Measurements from ENCODE around the gene KCNJ1. TPM values are rescaled to one million over a fixed set of nuclear protein-coding genes. Genes with fewer than 3 reads are reported as not detected.

Gene KCNJ1
- total RNA-seq, 5 donors from 2014 or later (not counting 1 experiment from before 2014, with no cell fraction given) = not detected

- Mint-ChIP-seq H3K4me3 (no peak overlapping the region), H3K27ac (peak overlapping the region in 1 of 2 donors; percentile 43), H3K36me3 (no peaks in the 10 kb centered on the region), H3K27me3 (peaks cover 61 to 80% of the 10 kb centered on the region in 2 donors), H3K4me1 (peaks cover 0 to 8% (median 0%) of the 10 kb centered on the region in 3 donors), H3K9me3 (no peaks in the 10 kb centered on the region)
- ChIA-PET CTCF (interaction anchor here (0.5 to 4.5 kb wide), 15 partner anchors 11 to 864 kb away, joined by 3 to 41 read pairs (median 4); no protein-coding TSS in a partner anchor), POLR2A (no interaction called here)
- ATAC-seq (replicated peaks in 1 of 4) (peak; percentile 70 to 81 (median 76)), DNase-seq (peak in 26 of 35 experiments; percentile 22 to 82 (median 40))
- no peak overlapping the region for H3K4me3 ChIP-seq (ENCODE audit: control insufficient read depth in 1 of 2, extremely low read depth in 1 of 2, low read length in 1 of 2)
- H3K27me3 ChIP-seq (replicated peaks in 1 of 2; ENCODE audit: control insufficient read depth in 2 of 2, extremely low read depth in 1 of 2, insufficient read depth in 2 of 2, low read length in 1 of 2) = peaks cover 11 to 56% of the 10 kb centered on the region in 2 experiments
- H3K27ac ChIP-seq (ENCODE audit: low read length) = no peak overlapping the region
- H3K36me3 ChIP-seq (ENCODE audit: control insufficient read depth in 2 of 2, extremely low read depth in 1 of 2, insufficient read depth in 1 of 2, low read length in 1 of 2) = no peaks in the 10 kb centered on the region
- 91% methylated on average over 4 of the region's 12 CpGs for WGBS (ENCODE audit: insufficient coverage)
- no peaks in the 10 kb centered on the region for H3K9me3 ChIP-seq
- peaks cover 0 to 6% of the 10 kb centered on the region in 2 experiments for H3K4me1 ChIP-seq (ENCODE audit: control insufficient read depth in 1 of 2, extremely low read depth in 1 of 2, insufficient read depth in 2 of 2, low read length in 2 of 2)
Observed at GRCh38 chr11:128884703-128885338, 17.7 kb upstream of the KCNJ1 start.

- H3K9me3 ChIP-seq = no peaks in the 10 kb centered on the region
- WGBS (ENCODE audit: insufficient coverage) = no CpG with 5 or more reads among the region's 4 CpGs
- CTCF ChIA-PET = interaction anchor here (0.6 to 4.5 kb wide), 8 partner anchors 10 to 714 kb away, joined by 3 to 41 read pairs (median 6); no protein-coding TSS in a partner anchor
- peaks cover 54 to 72% of the 10 kb centered on the region in 2 donors for H3K27me3 Mint-ChIP-seq
- H3K4me3 ChIP-seq (ENCODE audit: control insufficient read depth in 1 of 2, extremely low read depth in 1 of 2, low read length in 1 of 2) = no peak overlapping the region
- no peak overlapping the region for H3K27ac ChIP-seq (ENCODE audit: low read length)
- H3K36me3 Mint-ChIP-seq = no peaks in the 10 kb centered on the region
- peaks cover 0 to 8% (median 0%) of the 10 kb centered on the region in 3 donors for H3K4me1 Mint-ChIP-seq
- peaks cover 8 to 60% of the 10 kb centered on the region in 2 experiments for H3K27me3 ChIP-seq (replicated peaks in 1 of 2; ENCODE audit: control insufficient read depth in 2 of 2, extremely low read depth in 1 of 2, insufficient read depth in 2 of 2, low read length in 1 of 2)
- no peak overlapping the region for H3K4me3 Mint-ChIP-seq
- no peaks in the 10 kb centered on the region for H3K9me3 Mint-ChIP-seq
- no peak overlapping the region for H3K27ac Mint-ChIP-seq
- ATAC-seq (replicated peaks in 1 of 4) (no peak), DNase-seq (no peak)
- H3K36me3 ChIP-seq (ENCODE audit: control insufficient read depth in 2 of 2, extremely low read depth in 1 of 2, insufficient read depth in 1 of 2, low read length in 1 of 2) = no peaks in the 10 kb centered on the region
- peaks cover 0 to 5% of the 10 kb centered on the region in 2 experiments for H3K4me1 ChIP-seq (ENCODE audit: control insufficient read depth in 1 of 2, extremely low read depth in 1 of 2, insufficient read depth in 2 of 2, low read length in 2 of 2)
- POLR2A ChIA-PET = no interaction called here
Observed at GRCh38 chr11:128884054-128884453, 17.0 kb upstream of the KCNJ1 start.

- Histone ChIP-seq H3K4me3 (ENCODE audit: control insufficient read depth in 1 of 2, extremely low read depth in 1 of 2, low read length in 1 of 2) (no peak overlapping the region), H3K27me3 (replicated peaks in 1 of 2; ENCODE audit: control insufficient read depth in 2 of 2, extremely low read depth in 1 of 2, insufficient read depth in 2 of 2, low read length in 1 of 2) (peaks cover 0 to 61% of the 10 kb centered on the region in 2 experiments), H3K4me1 (ENCODE audit: control insufficient read depth in 1 of 2, extremely low read depth in 1 of 2, insufficient read depth in 2 of 2, low read length in 2 of 2) (peaks cover 0 to 5% of the 10 kb centered on the region in 2 experiments), H3K27ac (ENCODE audit: low read length) (no peak overlapping the region), H3K36me3 (ENCODE audit: control insufficient read depth in 2 of 2, extremely low read depth in 1 of 2, insufficient read depth in 1 of 2, low read length in 1 of 2) (no peaks in the 10 kb centered on the region), H3K9me3 (no peaks in the 10 kb centered on the region)
- ATAC-seq (replicated peaks in 1 of 4) = no peak
- CTCF ChIA-PET = interaction anchor here in 1 of 2 donors (0.7 to 2.2 kb wide), 2 partner anchors 52 to 74 kb away, joined by 3 to 8 read pairs; no protein-coding TSS in a partner anchor
- POLR2A ChIA-PET = no interaction called here
- no peak overlapping the region for H3K4me3 Mint-ChIP-seq
- no peaks in the 10 kb centered on the region for H3K36me3 Mint-ChIP-seq
- no peak overlapping the region for H3K27ac Mint-ChIP-seq
- H3K4me1 Mint-ChIP-seq = peaks cover 0 to 8% (median 0%) of the 10 kb centered on the region in 3 donors
- no peak for DNase-seq
- no peaks in the 10 kb centered on the region for H3K9me3 Mint-ChIP-seq
- H3K27me3 Mint-ChIP-seq = peaks cover 48 to 61% of the 10 kb centered on the region in 2 donors
- 72% methylated on average over 3 of the region's 5 CpGs for WGBS (ENCODE audit: insufficient coverage)
Observed at GRCh38 chr11:128882451-128882850, 15.4 kb upstream of the KCNJ1 start.

GRCh38 chr11:128881221-128881620 lies 14.1 kb upstream of the KCNJ1 start:
- WGBS (ENCODE audit: insufficient coverage) = 54% methylated on average over 2 of the region's 8 CpGs

GRCh38 chr11:128879817-128880216 lies 12.7 kb upstream of the KCNJ1 start:
- Mint-ChIP-seq H3K27me3 (peaks cover 31 to 48% of the 10 kb centered on the region in 2 donors), H3K9me3 (no peaks in the 10 kb centered on the region), H3K4me1 (peaks cover 0 to 1% (median 0%) of the 10 kb centered on the region in 3 donors), H3K36me3 (no peaks in the 10 kb centered on the region), H3K27ac (no peak overlapping the region), H3K4me3 (no peak overlapping the region)
- WGBS (ENCODE audit: insufficient coverage) = 93% methylated on average over 6 of the region's 12 CpGs
- no peaks in the 10 kb centered on the region for H3K4me1 ChIP-seq (ENCODE audit: control insufficient read depth in 1 of 2, extremely low read depth in 1 of 2, insufficient read depth in 2 of 2, low read length in 2 of 2)
- no peak overlapping the region for H3K27ac ChIP-seq (ENCODE audit: low read length)
- peaks cover 0 to 55% of the 10 kb centered on the region in 2 experiments for H3K27me3 ChIP-seq (replicated peaks in 1 of 2; ENCODE audit: control insufficient read depth in 2 of 2, extremely low read depth in 1 of 2, insufficient read depth in 2 of 2, low read length in 1 of 2)
- H3K4me3 ChIP-seq (ENCODE audit: control insufficient read depth in 1 of 2, extremely low read depth in 1 of 2, low read length in 1 of 2) = no peak overlapping the region
- DNase-seq (no peak), ATAC-seq (replicated peaks in 1 of 4) (no peak)
- POLR2A ChIA-PET = no interaction called here
- no peaks in the 10 kb centered on the region for H3K36me3 ChIP-seq (ENCODE audit: control insufficient read depth in 2 of 2, extremely low read depth in 1 of 2, insufficient read depth in 1 of 2, low read length in 1 of 2)
- H3K9me3 ChIP-seq = no peaks in the 10 kb centered on the region
- CTCF ChIA-PET = no interaction called here

More at GRCh38 chr11:128881221-128881620, 14.1 kb upstream of the KCNJ1 start:
- CTCF ChIA-PET = interaction anchor here in 1 of 2 donors (2.2 kb wide), 1 partner anchor 75 kb away, joined by 8 read pairs; no protein-coding TSS in a partner anchor
- POLR2A ChIA-PET = no interaction called here
- ATAC-seq (replicated peaks in 1 of 4) = no peak
- Histone ChIP-seq H3K9me3 (no peaks in the 10 kb centered on the region), H3K27ac (ENCODE audit: low read length) (no peak overlapping the region), H3K4me3 (ENCODE audit: control insufficient read depth in 1 of 2, extremely low read depth in 1 of 2, low read length in 1 of 2) (no peak overlapping the region), H3K27me3 (replicated peaks in 1 of 2; ENCODE audit: control insufficient read depth in 2 of 2, extremely low read depth in 1 of 2, insufficient read depth in 2 of 2, low read length in 1 of 2) (peaks cover 0 to 55% of the 10 kb centered on the region in 2 experiments), H3K36me3 (ENCODE audit: control insufficient read depth in 2 of 2, extremely low read depth in 1 of 2, insufficient read depth in 1 of 2, low read length in 1 of 2) (no peaks in the 10 kb centered on the region), H3K4me1 (ENCODE audit: control insufficient read depth in 1 of 2, extremely low read depth in 1 of 2, insufficient read depth in 2 of 2, low read length in 2 of 2) (no peaks in the 10 kb centered on the region)
- Mint-ChIP-seq H3K36me3 (no peaks in the 10 kb centered on the region), H3K27me3 (peaks cover 41 to 55% of the 10 kb centered on the region in 2 donors), H3K9me3 (no peaks in the 10 kb centered on the region), H3K4me3 (no peak overlapping the region), H3K27ac (no peak overlapping the region), H3K4me1 (peaks cover 0 to 1% (median 0%) of the 10 kb centered on the region in 3 donors)
- DNase-seq = no peak

- H3K27me3 ChIP-seq (replicated peaks in 1 of 2; ENCODE audit: control insufficient read depth in 2 of 2, extremely low read depth in 1 of 2, insufficient read depth in 2 of 2, low read length in 1 of 2) = peaks cover 0 to 46% of the 10 kb centered on the region in 2 experiments
- H3K36me3 ChIP-seq (ENCODE audit: control insufficient read depth in 2 of 2, extremely low read depth in 1 of 2, insufficient read depth in 1 of 2, low read length in 1 of 2) = no peaks in the 10 kb centered on the region
- ATAC-seq (replicated peaks in 1 of 4) (no peak), DNase-seq (no peak)
- POLR2A ChIA-PET = no interaction called here
- H3K27ac ChIP-seq (ENCODE audit: low read length) = no peak overlapping the region
- no peaks in the 10 kb centered on the region for H3K36me3 Mint-ChIP-seq
- H3K27ac Mint-ChIP-seq = no peak overlapping the region
- peaks cover 23 to 38% of the 10 kb centered on the region in 2 donors for H3K27me3 Mint-ChIP-seq
- CTCF ChIA-PET = no interaction called here
- WGBS (ENCODE audit: insufficient coverage) = 70% methylated on average over 2 of the region's 2 CpGs
- no peaks in the 10 kb centered on the region for H3K4me1 Mint-ChIP-seq
- H3K4me3 ChIP-seq (ENCODE audit: control insufficient read depth in 1 of 2, extremely low read depth in 1 of 2, low read length in 1 of 2) = no peak overlapping the region
- no peaks in the 10 kb centered on the region for H3K9me3 ChIP-seq
- H3K4me3 Mint-ChIP-seq = no peak overlapping the region
- H3K9me3 Mint-ChIP-seq = no peaks in the 10 kb centered on the region
- no peaks in the 10 kb centered on the region for H3K4me1 ChIP-seq (ENCODE audit: control insufficient read depth in 1 of 2, extremely low read depth in 1 of 2, insufficient read depth in 2 of 2, low read length in 2 of 2)
Observed at GRCh38 chr11:128878455-128878854, 11.4 kb upstream of the KCNJ1 start.
